Fibroblast of peridontal ligament (primary cell): Measurements from ENCODE around the gene OGFR.
A peak's percentile ranks its signal among the peaks of the same experiment; 100 is the strongest.

Experiments used
- DNase-seq: peaks from one replicate; pipeline ENCODE4 v3.0.0-alpha.2; 2010; ENCODE audit errors: extremely low read depth

The OGFR gene

GRCh38 chr20:62770111-62770910 lies 34.3 kb upstream of the OGFR start:
- DNase-seq = no peak

DNA sequence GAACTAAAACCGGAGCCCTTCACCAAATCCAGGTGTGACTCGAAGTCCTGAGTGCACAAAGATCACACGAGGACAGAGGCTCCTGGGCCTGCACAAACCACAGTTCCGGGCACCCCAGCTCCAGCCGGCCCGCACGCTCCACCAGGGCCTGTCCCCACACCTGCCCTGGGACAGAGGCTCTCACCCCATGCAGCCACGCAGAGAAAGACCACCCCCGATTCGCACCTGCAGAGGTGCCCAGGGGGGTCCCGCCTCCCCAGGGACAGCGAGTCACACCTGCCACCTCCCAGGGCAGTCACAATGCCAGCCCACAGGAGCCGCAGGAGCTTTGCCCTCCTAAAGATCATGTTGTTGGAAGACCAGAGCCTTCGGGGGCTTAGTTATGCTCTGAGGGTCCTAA lies 33.7 kb upstream of the OGFR start:
- DNase-seq = no peak

- DNase-seq = no peak
Measured at GRCh38 chr20:62771396-62772102, 33.1 kb upstream of the OGFR start.

- DNase-seq = no peak
Measured at GRCh38 chr20:62772103-62772611, 32.5 kb upstream of the OGFR start.

DNA sequence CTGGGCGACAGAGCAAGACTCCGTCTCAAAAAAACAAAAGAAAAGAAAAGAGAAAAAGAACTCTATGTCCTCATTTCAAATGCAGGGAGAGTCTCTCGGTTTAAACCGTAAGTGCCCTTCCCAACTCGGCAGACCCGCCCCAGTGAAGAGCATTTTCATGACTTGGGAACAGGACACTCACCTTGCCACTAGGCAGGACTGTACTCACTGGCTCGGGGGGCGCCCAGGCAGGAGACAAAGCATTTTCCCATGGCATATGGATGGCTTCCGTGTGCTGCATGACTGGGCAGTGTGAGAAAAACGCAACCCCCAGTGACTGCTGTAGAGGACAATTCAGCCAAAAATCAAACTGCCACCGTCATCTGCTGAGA lies 32.0 kb upstream of the OGFR start:
- DNase-seq = no peak

GRCh38 chr20:62772990-62773844 lies 31.4 kb upstream of the OGFR start:
- DNase-seq = peak; percentile 65

DNA sequence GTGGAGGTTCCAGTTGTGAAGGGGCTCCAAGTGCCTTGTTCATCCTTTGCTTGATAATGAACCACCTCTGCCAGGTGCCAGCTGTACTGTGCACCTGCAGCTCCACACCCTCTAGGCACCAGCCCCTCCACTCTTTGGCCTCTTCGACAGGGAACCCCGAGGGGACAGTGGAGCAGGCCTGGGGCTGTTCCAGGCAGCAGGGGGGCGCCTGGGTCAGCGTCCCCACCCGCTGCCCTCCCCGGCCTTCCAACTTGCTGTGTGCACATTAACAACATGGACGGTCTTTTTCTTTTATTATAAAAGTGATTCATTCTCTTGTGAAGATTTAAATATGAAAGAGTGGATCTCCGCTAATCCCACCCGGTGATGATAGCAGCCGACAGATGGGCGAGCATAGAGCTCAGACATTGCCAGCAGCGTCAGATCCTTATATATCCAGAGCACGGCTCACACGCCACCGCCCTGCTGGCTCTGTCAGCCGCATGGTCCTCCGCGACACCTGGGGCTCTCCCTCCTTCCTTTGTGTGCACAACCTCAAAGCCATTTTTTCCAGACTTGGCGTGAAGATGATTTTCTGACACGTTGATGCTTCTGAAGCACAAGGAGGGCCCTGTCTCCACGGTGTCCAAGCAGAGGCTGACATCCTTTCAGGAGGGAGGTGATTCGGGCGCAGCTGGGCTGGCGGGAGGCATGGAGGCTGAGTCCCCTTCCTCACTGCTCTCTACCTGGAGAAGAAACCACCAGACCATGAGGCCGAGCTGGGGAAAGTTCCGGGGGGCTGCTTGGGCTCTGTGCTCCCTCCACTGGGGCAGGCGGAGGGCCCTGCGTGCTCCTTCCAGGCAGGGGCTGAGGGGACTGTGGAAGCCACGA lies 30.6 kb upstream of the OGFR start:
- DNase-seq = no peak

DNA sequence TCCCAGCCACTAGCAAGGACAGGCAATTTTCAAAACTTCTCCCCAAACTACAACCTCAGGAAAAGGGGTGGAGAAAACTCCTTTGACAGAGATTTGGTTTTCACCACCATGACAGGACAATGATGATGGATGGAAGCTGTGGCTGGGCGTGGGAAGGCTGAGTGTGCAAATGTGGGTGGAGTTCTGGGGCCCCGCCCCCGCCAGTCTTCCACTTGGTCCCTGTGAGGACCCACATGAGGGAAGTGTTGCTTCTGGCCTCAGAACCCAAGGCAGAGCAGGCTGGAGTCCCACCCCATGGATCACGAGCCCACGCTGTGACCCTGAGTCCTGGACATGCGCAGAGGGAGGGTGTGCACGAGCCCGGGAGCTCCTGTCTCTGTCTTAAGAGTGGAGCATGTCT lies 29.9 kb upstream of the OGFR start:
- no peak for DNase-seq

- DNase-seq = no peak
Measured at GRCh38 chr20:62775206-62775605, 29.4 kb upstream of the OGFR start.

GRCh38 chr20:62776035-62776691 lies 28.5 kb upstream of the OGFR start:
- no peak for DNase-seq

DNA sequence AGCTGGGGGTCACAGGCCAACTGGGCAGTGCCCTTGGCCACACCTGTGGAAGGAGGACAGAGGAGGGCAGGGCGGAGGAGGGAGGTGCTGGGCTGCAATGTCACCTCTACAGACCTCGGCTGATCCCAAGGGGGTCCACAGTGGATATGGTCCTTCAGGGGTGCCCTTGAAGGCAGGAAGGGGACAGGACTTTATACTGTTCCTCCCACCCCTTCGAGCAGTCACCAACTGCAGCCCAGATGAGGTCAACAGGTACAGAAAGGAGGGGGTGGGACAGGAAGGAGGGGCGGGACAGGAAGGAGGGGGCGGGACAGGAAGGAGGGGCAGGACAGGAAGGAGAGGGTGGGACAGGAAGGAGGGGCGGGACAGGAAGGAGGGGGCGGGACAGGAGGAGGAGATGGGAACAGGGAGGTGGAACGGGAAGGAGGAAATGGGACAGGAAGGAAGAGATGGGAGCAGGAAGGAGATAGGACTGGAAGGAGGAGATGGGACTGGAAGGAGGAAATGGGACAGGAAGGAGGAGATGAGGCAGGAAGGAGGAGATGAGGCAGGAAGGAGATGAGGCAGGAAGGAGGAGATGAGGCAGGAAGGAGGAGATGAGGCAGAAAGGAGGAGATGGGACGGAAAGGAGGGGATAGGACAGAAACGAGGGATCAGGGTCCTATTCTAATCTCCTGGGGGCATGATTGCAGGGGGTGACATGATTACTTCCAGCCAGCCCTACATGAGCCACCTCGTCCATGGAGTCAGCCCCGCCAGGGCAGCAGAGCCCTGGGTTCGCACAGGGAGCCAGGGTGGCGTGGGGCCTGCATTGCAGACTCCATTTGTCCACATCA lies 27.7 kb upstream of the OGFR start:
- no peak for DNase-seq

- DNase-seq = no peak
Measured at GRCh38 chr20:62777528-62777830, 27.2 kb upstream of the OGFR start.

DNA sequence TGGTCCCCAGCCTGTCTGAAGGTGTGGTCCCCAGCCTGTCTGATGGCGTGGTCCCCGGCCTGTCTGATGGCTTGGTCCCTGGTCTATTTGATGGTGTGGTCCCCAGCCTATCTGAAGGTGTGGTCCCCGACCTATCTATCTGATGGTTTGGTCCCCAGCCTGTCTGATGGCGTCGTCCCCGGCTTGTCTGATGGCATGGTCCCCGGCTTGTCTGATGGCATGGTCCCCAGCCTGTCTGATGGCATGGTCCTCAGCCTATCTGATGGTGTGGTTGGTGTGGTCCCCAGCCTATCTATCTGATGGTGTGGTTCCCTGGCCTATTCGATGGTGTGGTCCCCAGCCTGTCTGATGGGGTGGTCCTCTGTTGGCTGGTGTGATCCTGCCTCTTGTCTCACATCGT lies 26.6 kb upstream of the OGFR start:
- DNase-seq = no peak

GRCh38 chr20:62778601-62779416 lies 25.8 kb upstream of the OGFR start:
- no peak for DNase-seq

DNA sequence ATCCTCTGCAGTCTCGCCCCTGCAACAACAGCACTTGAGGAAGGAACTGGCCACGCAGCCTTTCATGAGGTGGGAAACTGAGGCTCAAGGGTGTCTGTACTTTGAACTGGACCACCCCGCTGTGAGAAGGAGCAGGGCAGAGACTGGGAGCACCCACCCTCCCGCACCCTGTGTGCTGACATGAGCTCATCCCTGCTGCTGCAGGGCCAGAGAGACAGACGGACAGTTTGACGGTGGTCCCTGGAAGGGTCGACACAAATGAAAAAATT lies 25.3 kb upstream of the OGFR start:
- DNase-seq = no peak

GRCh38 chr20:62780204-62780603 lies 24.4 kb upstream of the OGFR start:
- no peak for DNase-seq

GRCh38 chr20:62780696-62781095 lies 23.9 kb upstream of the OGFR start:
- DNase-seq = no peak

DNA sequence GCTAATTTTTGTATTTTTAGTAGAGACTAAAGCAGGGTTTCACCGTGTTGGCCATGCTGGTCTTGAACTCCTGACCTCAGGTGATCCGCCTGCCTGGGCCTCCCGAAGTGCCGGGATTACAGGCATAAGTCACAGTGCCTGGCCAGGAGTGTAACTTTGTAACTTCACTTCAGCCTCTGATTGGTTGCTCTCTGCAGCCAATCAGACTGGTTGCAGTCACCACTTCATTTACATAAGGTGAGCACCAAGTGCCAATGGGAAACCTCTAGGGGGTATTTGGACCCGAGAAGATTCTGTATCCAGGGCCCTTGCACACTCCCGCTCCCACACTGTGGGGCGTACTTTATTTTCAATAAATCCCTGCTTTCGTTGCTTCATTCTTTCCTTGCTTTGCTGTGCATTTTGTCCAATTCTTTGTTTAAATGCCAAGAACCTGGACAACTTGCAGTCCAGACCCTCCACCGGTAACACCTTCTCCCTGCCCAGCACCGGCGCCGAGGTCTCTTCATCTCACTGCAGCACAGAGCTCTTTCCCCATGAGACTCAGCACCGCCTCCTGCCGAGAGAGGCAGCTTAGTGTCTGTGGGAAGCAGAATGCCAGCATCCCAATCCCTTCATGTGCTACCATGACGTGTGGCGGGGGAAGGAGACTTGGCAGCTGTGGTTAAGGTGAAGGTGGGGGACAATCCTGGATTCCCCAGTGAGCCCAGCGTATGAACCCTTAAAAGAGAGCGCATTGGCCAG lies 22.3 kb upstream of the OGFR start:
- no peak for DNase-seq

GRCh38 chr20:62782893-62783278 lies 21.7 kb upstream of the OGFR start:
- no peak for DNase-seq
